Measurements from ENCODE around the gene SLC51A.
"Not testable (repeated sequence)": the region's sequence is repeated elsewhere in the genome, so short reads cannot be mapped to it uniquely, and the experiment has no call there.

Gene SLC51A

DNA sequence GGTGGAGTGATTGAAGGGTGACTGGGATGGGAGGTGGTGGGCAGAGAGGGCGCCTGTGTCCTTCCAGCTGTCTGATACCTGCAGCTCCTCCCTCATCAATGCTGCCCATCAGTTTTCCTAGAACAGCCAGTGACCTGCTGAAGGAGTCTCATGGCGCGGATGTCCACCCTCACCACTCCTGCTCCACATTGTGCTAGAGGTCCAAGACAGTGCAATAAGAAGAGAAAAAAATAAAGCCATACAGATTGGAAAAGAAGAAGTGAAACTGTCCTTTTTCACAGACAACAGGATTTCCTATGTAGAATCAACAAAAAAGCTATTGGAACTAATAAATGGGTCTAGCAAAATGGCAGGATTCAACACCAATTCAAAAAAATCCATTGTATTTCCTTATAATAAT is 12.5 kb upstream of the SLC51A start:
- H3K27ac ChIP-seq (ENCODE audit: low read length, poor library complexity, severe bottlenecking), result no peak overlapping the region
- H3K4me2 ChIP-seq (ENCODE audit: low read length, poor library complexity, severe bottlenecking), result no peak overlapping the region
- H3K14ac ChIP-seq (ENCODE audit: low read length in 2 of 2), result peak overlapping the region in 1 of 2 experiments; percentile 2
- no peak overlapping the region for H3K23ac ChIP-seq (ENCODE audit: low read length in 2 of 2)
- no peak overlapping the region for H2AFZ ChIP-seq (ENCODE audit: low read depth, low read length)
- peaks cover 0 to 21% of the 10 kb centered on the region in 2 experiments for H3K27me3 ChIP-seq (ENCODE audit: control insufficient read depth in 1 of 2, insufficient read depth in 1 of 2, low read length in 2 of 2)
- no peak for DNase-seq
- H3K4me3 ChIP-seq (ENCODE audit: insufficient read depth in 1 of 2, low read depth in 1 of 2, low read length in 2 of 2), result no peak overlapping the region
- no peak overlapping the region for H2BK12ac ChIP-seq (ENCODE audit: low read length in 2 of 2)
- no peak overlapping the region for H3K18ac ChIP-seq (ENCODE audit: low read depth in 1 of 2, low read length in 2 of 2)
- no peak overlapping the region for H3K9ac ChIP-seq (ENCODE audit: low read length)
- H3K79me1 ChIP-seq (replicated peaks; ENCODE audit: low read length, poor library complexity, severe bottlenecking), result no peaks in the 10 kb centered on the region
- no peak overlapping the region for H2AK5ac ChIP-seq (ENCODE audit: low read length, severe bottlenecking)
- no peak overlapping the region for H4K91ac ChIP-seq (ENCODE audit: low read length)
- H2BK15ac ChIP-seq (ENCODE audit: low read depth, poor library complexity, severe bottlenecking), result no peak overlapping the region
- H4K8ac ChIP-seq (ENCODE audit: low read length), result no peak overlapping the region
- peaks cover 5% of the 10 kb centered on the region for H3K9me3 ChIP-seq (ENCODE audit: control insufficient read depth, low read length)
- no peak overlapping the region for H3K4ac ChIP-seq (ENCODE audit: low read depth in 1 of 2, low read length in 2 of 2)
- H2BK5ac ChIP-seq (ENCODE audit: low read depth, low read length, poor library complexity, severe bottlenecking), result no peak overlapping the region
- H2BK120ac ChIP-seq (ENCODE audit: low read depth, low read length), result no peak overlapping the region
- H3K36me3 ChIP-seq (ENCODE audit: control insufficient read depth in 1 of 2, insufficient read depth in 2 of 2, low read depth in 1 of 2, low read length in 2 of 2), result no peaks in the 10 kb centered on the region
- WGBS, result no CpG with 5 or more reads among the region's 3 CpGs
- peaks cover 12% of the 10 kb centered on the region for H3K4me1 ChIP-seq (ENCODE audit: control insufficient read depth, insufficient read depth, low read depth, low read length)

DNA sequence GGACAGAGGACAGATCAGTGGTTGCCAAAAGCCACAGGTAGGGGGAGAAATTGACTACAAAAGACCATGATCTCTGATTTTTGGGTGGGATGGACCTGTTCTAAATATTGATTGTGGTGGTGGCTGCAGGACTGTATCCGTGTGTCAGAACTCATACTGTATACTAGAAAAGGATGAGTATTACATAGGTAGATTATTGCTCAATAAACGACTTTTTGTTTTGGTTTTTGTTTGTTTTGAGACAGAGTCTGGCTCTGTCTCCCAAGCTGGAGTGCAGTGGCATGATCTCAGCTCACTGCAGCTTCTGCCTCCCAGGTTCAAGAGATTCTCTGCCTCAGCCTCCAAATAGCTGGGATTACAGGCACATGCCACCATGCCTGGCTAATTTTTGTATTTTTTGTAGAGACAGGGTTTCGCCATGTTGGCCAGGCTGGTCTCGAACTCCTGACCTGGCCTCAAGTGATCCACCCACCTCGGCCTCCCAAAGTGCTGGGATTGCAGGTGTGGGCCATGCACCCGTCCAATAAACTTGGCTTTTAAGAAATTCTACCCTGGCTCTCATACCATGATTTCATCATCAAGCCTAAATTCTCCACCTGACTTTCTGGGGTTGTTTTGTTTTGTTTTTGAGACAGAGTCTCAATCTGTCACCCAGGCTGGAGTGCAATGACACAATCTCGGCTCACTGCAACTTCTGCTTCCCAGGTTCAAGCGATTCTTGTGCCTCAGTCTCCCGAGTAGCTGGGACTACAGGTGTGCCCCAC is 10.7 kb upstream of the SLC51A start:
- H3K27me3 ChIP-seq (ENCODE audit: control insufficient read depth in 1 of 2, insufficient read depth in 1 of 2, low read length in 2 of 2), result peaks cover 3 to 30% of the 10 kb centered on the region in 2 experiments
- H3K4me1 ChIP-seq (ENCODE audit: control insufficient read depth, insufficient read depth, low read depth, low read length), result peaks cover 12% of the 10 kb centered on the region
- H2BK5ac ChIP-seq (ENCODE audit: low read depth, low read length, poor library complexity, severe bottlenecking); H2BK15ac ChIP-seq (ENCODE audit: low read depth, poor library complexity, severe bottlenecking); H3K18ac ChIP-seq (ENCODE audit: low read depth in 1 of 2, low read length in 2 of 2); H3K14ac ChIP-seq (ENCODE audit: low read length in 2 of 2); H3K9ac ChIP-seq (ENCODE audit: low read length); H2AK5ac ChIP-seq (ENCODE audit: low read length, severe bottlenecking); H3K4ac ChIP-seq (ENCODE audit: low read depth in 1 of 2, low read length in 2 of 2); H2BK12ac ChIP-seq (ENCODE audit: low read length in 2 of 2); H2BK120ac ChIP-seq (ENCODE audit: low read depth, low read length); H3K9me3 ChIP-seq (ENCODE audit: control insufficient read depth, low read length); H3K4me3 ChIP-seq (ENCODE audit: insufficient read depth in 1 of 2, low read depth in 1 of 2, low read length in 2 of 2); H4K91ac ChIP-seq (ENCODE audit: low read length); H3K4me2 ChIP-seq (ENCODE audit: low read length, poor library complexity, severe bottlenecking); H3K79me1 ChIP-seq (replicated peaks; ENCODE audit: low read length, poor library complexity, severe bottlenecking); H3K23ac ChIP-seq (ENCODE audit: low read length in 2 of 2); H4K8ac ChIP-seq (ENCODE audit: low read length); DNase-seq; H3K27ac ChIP-seq (ENCODE audit: low read length, poor library complexity, severe bottlenecking); H3K36me3 ChIP-seq (ENCODE audit: control insufficient read depth in 1 of 2, insufficient read depth in 2 of 2, low read depth in 1 of 2, low read length in 2 of 2); H2AFZ ChIP-seq (ENCODE audit: low read depth, low read length): not testable (repeated sequence)
- WGBS, result 93% methylated on average over 9 of the region's 9 CpGs

GRCh38 chr3:196207159-196207832 is 9.0 kb upstream of the SLC51A start:
- H2BK15ac ChIP-seq (ENCODE audit: low read depth, poor library complexity, severe bottlenecking), result no peak overlapping the region
- no peak overlapping the region for H3K27ac ChIP-seq (ENCODE audit: low read length, poor library complexity, severe bottlenecking)
- WGBS, result 41% methylated on average over 20 of the region's 70 CpGs
- H2BK12ac ChIP-seq (ENCODE audit: low read length in 2 of 2), result no peak overlapping the region
- no peak overlapping the region for H3K4ac ChIP-seq (ENCODE audit: low read depth in 1 of 2, low read length in 2 of 2)
- H3K4me2 ChIP-seq (ENCODE audit: low read length, poor library complexity, severe bottlenecking), result peak overlapping the region; percentile 80
- no peaks in the 10 kb centered on the region for H3K36me3 ChIP-seq (ENCODE audit: control insufficient read depth in 1 of 2, insufficient read depth in 2 of 2, low read depth in 1 of 2, low read length in 2 of 2)
- H2AK5ac ChIP-seq (ENCODE audit: low read length, severe bottlenecking), result no peak overlapping the region
- H2AFZ ChIP-seq (ENCODE audit: low read depth, low read length), result peak overlapping the region; percentile 90
- no peak overlapping the region for H3K14ac ChIP-seq (ENCODE audit: low read length in 2 of 2)
- H4K91ac ChIP-seq (ENCODE audit: low read length), result no peak overlapping the region
- no peak overlapping the region for H4K8ac ChIP-seq (ENCODE audit: low read length)
- H3K27me3 ChIP-seq (ENCODE audit: control insufficient read depth in 1 of 2, insufficient read depth in 1 of 2, low read length in 2 of 2), result peaks cover 5 to 39% of the 10 kb centered on the region in 2 experiments
- no peak overlapping the region for H2BK120ac ChIP-seq (ENCODE audit: low read depth, low read length)
- peaks cover 5% of the 10 kb centered on the region for H3K9me3 ChIP-seq (ENCODE audit: control insufficient read depth, low read length)
- DNase-seq, result no peak
- H3K4me3 ChIP-seq (ENCODE audit: insufficient read depth in 1 of 2, low read depth in 1 of 2, low read length in 2 of 2), result peak overlapping the region; percentile 52 to 58
- peaks cover 12% of the 10 kb centered on the region for H3K4me1 ChIP-seq (ENCODE audit: control insufficient read depth, insufficient read depth, low read depth, low read length)
- no peak overlapping the region for H2BK5ac ChIP-seq (ENCODE audit: low read depth, low read length, poor library complexity, severe bottlenecking)
- no peak overlapping the region for H3K23ac ChIP-seq (ENCODE audit: low read length in 2 of 2)
- H3K79me1 ChIP-seq (replicated peaks; ENCODE audit: low read length, poor library complexity, severe bottlenecking), result no peaks in the 10 kb centered on the region
- H3K9ac ChIP-seq (ENCODE audit: low read length), result no peak overlapping the region
- H3K18ac ChIP-seq (ENCODE audit: low read depth in 1 of 2, low read length in 2 of 2), result peak overlapping the region in 1 of 2 experiments; percentile 79

DNA sequence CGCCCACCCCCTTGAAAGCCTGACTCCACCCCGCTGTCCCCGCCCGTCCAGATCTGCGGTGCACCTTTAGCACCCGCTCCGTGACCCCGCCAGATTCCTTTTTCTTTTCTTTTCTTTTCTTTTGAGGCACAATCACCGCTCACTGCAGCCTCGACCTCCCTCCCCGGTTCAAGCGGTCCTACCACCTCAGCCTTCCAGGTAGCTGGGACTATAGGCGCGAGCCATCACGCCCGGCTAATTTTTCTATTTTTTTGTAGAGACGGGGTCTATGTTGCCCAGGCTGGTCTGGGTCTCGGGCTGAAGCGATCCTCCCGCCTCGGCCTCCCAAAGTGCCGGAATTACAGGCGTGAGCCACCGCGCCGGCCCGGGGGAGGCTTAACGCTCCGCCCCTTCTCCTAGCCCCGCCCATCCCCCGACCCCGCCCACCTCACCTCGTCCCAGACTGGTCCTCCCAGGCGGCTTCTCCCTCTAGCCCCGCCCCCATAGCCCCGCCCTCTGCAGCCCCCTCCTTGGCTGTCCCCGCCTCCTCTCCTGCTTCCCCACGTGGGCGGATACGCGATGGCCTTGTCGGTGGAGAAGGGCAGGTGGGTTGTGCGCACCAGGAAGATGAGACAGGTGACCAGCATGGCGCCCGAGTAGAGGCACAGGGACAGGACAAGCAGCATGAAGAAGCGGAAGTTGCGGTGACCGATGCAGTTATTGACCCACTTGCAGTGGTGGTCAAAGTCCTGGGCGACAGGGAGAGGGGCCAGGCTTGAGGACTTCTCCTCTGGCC is 8.3 kb upstream of the SLC51A start:
- no peak overlapping the region for H4K8ac ChIP-seq (ENCODE audit: low read length)
- no peak overlapping the region for H2BK15ac ChIP-seq (ENCODE audit: low read depth, poor library complexity, severe bottlenecking)
- no peak overlapping the region for H3K9ac ChIP-seq (ENCODE audit: low read length)
- no peak overlapping the region for H2BK12ac ChIP-seq (ENCODE audit: low read length in 2 of 2)
- H3K4me2 ChIP-seq (ENCODE audit: low read length, poor library complexity, severe bottlenecking), result peak overlapping the region; percentile 73
- H2AK5ac ChIP-seq (ENCODE audit: low read length, severe bottlenecking), result no peak overlapping the region
- peak; percentile 42 for DNase-seq
- H3K79me1 ChIP-seq (replicated peaks; ENCODE audit: low read length, poor library complexity, severe bottlenecking), result no peaks in the 10 kb centered on the region
- H3K9me3 ChIP-seq (ENCODE audit: control insufficient read depth, low read length), result peaks cover 5% of the 10 kb centered on the region
- H3K4ac ChIP-seq (ENCODE audit: low read depth in 1 of 2, low read length in 2 of 2), result no peak overlapping the region
- H2AFZ ChIP-seq (ENCODE audit: low read depth, low read length), result peak overlapping the region; percentile 47
- peaks cover 5 to 39% of the 10 kb centered on the region in 2 experiments for H3K27me3 ChIP-seq (ENCODE audit: control insufficient read depth in 1 of 2, insufficient read depth in 1 of 2, low read length in 2 of 2)
- no peak overlapping the region for H3K23ac ChIP-seq (ENCODE audit: low read length in 2 of 2)
- no peaks in the 10 kb centered on the region for H3K36me3 ChIP-seq (ENCODE audit: control insufficient read depth in 1 of 2, insufficient read depth in 2 of 2, low read depth in 1 of 2, low read length in 2 of 2)
- H2BK5ac ChIP-seq (ENCODE audit: low read depth, low read length, poor library complexity, severe bottlenecking), result no peak overlapping the region
- H3K18ac ChIP-seq (ENCODE audit: low read depth in 1 of 2, low read length in 2 of 2), result no peak overlapping the region
- H3K4me3 ChIP-seq (ENCODE audit: insufficient read depth in 1 of 2, low read depth in 1 of 2, low read length in 2 of 2), result peak overlapping the region in 1 of 2 experiments; percentile 41
- no peak overlapping the region for H4K91ac ChIP-seq (ENCODE audit: low read length)
- H3K4me1 ChIP-seq (ENCODE audit: control insufficient read depth, insufficient read depth, low read depth, low read length), result peaks cover 12% of the 10 kb centered on the region
- H3K27ac ChIP-seq (ENCODE audit: low read length, poor library complexity, severe bottlenecking), result no peak overlapping the region
- H2BK120ac ChIP-seq (ENCODE audit: low read depth, low read length), result no peak overlapping the region
- WGBS, result 45% methylated on average over 45 of the region's 49 CpGs
- no peak overlapping the region for H3K14ac ChIP-seq (ENCODE audit: low read length in 2 of 2)

Measured in mesenchymal stem cell (in vitro differentiated cells and primary cell).